Effector memory CD4-positive, alpha-beta T cell (primary cell): ENCODE measurements around the gene HS3ST5.

Experiments
- DNase-seq, 3 donors: peaks; one replicate each; pipeline ENCODE4 v3.0.0-alpha.2; 2020
- H3K27ac ChIP-seq: 2 replicates; pipeline ENCODE4 v1.7.0; 2013; ENCODE audit warnings: mild to moderate bottlenecking, low read length, moderate library complexity; ENCODE audit not compliant: insufficient read depth, poor library complexity, severe bottlenecking
- H3K27me3 ChIP-seq: replicated peaks from 2 replicates; pipeline ENCODE4 v1.7.0; 2013; ENCODE audit warnings: mild to moderate bottlenecking, low read length; ENCODE audit not compliant: insufficient read depth, control insufficient read depth, poor library complexity, severe bottlenecking
- H3K36me3 ChIP-seq: 2 replicates; pipeline ENCODE4 v1.7.0; 2013; ENCODE audit warnings: mild to moderate bottlenecking, low read length, moderate library complexity; ENCODE audit not compliant: control insufficient read depth, insufficient read depth
- H3K4me1 ChIP-seq: 2 replicates; pipeline ENCODE4 v1.7.0; 2013; ENCODE audit warnings: low read length, mild to moderate bottlenecking; ENCODE audit not compliant: control insufficient read depth, insufficient read depth, poor library complexity, severe bottlenecking
- H3K4me3 ChIP-seq: 2 replicates; pipeline ENCODE4 v1.7.0; 2013; ENCODE audit warnings: low read length, low read depth, mild to moderate bottlenecking; ENCODE audit not compliant: insufficient read depth, poor library complexity, severe bottlenecking
- H3K9me3 ChIP-seq: 2 replicates; pipeline ENCODE4 v1.7.0; 2013; ENCODE audit warnings: mild to moderate bottlenecking, low read length, moderate library complexity; ENCODE audit not compliant: control insufficient read depth

Gene HS3ST5

DNA sequence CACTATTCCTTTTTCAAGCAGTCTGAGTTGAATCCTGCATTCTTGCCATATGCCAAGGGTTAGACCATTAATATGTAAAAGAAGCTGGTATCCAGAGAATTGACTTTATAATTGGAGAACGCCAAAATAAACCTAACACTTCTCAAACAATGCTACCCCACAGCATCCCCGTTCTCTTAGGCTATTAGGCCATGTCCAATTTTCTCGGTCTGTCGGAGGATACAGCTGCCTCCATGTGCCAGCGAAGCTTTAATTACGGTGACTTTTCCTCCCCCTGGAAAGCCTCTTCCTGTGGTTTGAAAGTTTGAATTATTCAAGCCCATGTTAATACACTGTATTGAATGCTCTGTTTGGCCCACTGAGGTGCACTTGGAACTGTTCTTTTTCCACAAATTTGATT lies 60.5 kb downstream of the HS3ST5 start:
- H3K4me1 ChIP-seq, result no peaks in the 10 kb centered on the region
- H3K27me3 ChIP-seq, result no peaks in the 10 kb centered on the region
- H3K4me3 ChIP-seq, result no peak overlapping the region
- no peaks in the 10 kb centered on the region for H3K9me3 ChIP-seq
- H3K36me3 ChIP-seq, result no peaks in the 10 kb centered on the region
- H3K27ac ChIP-seq, result no peak overlapping the region
- no peak for DNase-seq

- Histone ChIP-seq H3K9me3 (no peaks in the 10 kb centered on the region), H3K27ac (no peak overlapping the region), H3K4me3 (no peak overlapping the region), H3K4me1 (no peaks in the 10 kb centered on the region), H3K27me3 (no peaks in the 10 kb centered on the region), H3K36me3 (no peaks in the 10 kb centered on the region)
- DNase-seq, result no peak
Measured at GRCh38 chr6:114281496-114281895, 61.3 kb downstream of the HS3ST5 start.

- Histone ChIP-seq H3K4me1 (no peaks in the 10 kb centered on the region), H3K9me3 (no peaks in the 10 kb centered on the region), H3K4me3 (no peak overlapping the region), H3K27ac (no peak overlapping the region), H3K36me3 (no peaks in the 10 kb centered on the region), H3K27me3 (no peaks in the 10 kb centered on the region)
- no peak for DNase-seq
Measured at GRCh38 chr6:114280239-114280982, 62.4 kb downstream of the HS3ST5 start.

DNA sequence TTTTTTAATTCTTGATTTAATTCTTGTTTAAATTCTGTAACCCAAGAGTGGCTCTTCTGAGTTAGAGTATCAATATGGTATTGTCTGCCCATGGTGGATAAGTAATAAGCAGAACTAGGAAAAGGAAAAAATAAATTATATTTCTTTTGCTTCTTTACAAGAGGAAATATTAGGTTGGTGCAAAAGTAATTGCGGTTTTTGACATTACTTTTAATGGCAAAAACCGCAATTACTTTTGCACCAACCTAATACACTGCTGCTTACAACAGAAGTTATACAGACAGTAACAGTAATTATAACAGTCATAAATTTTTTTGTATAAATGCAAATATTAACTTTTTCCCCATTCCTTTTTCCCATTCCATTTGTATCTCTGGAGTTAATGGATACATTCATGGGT lies 65.6 kb downstream of the HS3ST5 start:
- H3K9me3 ChIP-seq, result no peaks in the 10 kb centered on the region
- no peaks in the 10 kb centered on the region for H3K27me3 ChIP-seq
- no peak overlapping the region for H3K27ac ChIP-seq
- no peaks in the 10 kb centered on the region for H3K4me1 ChIP-seq
- H3K4me3 ChIP-seq, result no peak overlapping the region
- no peak for DNase-seq
- no peaks in the 10 kb centered on the region for H3K36me3 ChIP-seq

DNA sequence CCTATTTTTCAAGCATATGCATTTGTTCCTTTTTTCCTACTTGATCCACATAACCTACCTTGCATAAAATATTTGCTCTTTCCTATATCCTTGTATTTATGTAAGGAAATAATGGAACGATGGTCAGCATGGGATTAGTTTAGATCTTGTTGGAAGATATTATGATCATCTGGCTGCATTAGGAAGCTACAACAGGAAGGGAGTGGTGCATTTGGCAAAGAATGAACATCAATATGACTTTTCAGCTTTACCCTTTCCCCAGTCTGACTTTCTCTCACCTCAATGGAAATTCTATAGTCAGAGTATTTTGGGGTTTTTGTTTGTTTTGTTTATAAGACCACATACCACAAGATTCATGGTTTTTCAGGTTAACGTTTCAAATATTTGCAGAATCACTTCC lies 66.0 kb downstream of the HS3ST5 start:
- no peaks in the 10 kb centered on the region for H3K9me3 ChIP-seq
- DNase-seq, result no peak
- no peak overlapping the region for H3K4me3 ChIP-seq
- no peak overlapping the region for H3K27ac ChIP-seq
- no peaks in the 10 kb centered on the region for H3K4me1 ChIP-seq
- no peaks in the 10 kb centered on the region for H3K27me3 ChIP-seq
- no peaks in the 10 kb centered on the region for H3K36me3 ChIP-seq

DNA sequence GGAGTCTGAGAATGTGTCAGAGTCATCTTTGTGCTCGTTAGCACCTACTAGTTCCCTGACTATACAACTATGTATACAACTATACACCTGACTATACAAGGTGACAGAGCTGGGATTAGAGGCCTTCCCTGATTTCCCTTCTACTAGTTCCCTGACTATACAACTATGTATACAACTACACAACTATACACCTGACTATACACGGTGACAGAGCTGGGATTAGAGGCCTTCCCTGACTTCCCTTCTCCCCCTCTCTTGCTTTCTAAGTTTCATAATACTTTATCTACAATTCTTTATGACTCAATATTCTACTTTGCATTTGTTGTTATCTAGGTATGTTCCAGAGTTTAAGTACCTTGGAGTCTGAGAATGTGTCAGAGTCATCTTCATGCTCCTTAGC lies 68.0 kb downstream of the HS3ST5 start:
- no peak for DNase-seq

GRCh38 chr6:114272582-114272981 lies 70.2 kb downstream of the HS3ST5 start:
- no peaks in the 10 kb centered on the region for H3K27me3 ChIP-seq
- H3K9me3 ChIP-seq, result no peaks in the 10 kb centered on the region

More for the DNA sequence above, 68.0 kb downstream of the HS3ST5 start:
- Histone ChIP-seq H3K4me1 (no peaks in the 10 kb centered on the region), H3K27me3 (no peaks in the 10 kb centered on the region), H3K36me3 (no peaks in the 10 kb centered on the region), H3K9me3 (no peaks in the 10 kb centered on the region), H3K27ac (no peak overlapping the region), H3K4me3 (no peak overlapping the region)

GRCh38 chr6:114271405-114271804 lies 71.4 kb downstream of the HS3ST5 start:
- DNase-seq, result no peak
- H3K27me3 ChIP-seq, result no peaks in the 10 kb centered on the region
- H3K27ac ChIP-seq, result no peak overlapping the region
- H3K36me3 ChIP-seq, result no peaks in the 10 kb centered on the region
- no peaks in the 10 kb centered on the region for H3K9me3 ChIP-seq
- no peak overlapping the region for H3K4me3 ChIP-seq
- H3K4me1 ChIP-seq, result no peaks in the 10 kb centered on the region

More at GRCh38 chr6:114272582-114272981, 70.2 kb downstream of the HS3ST5 start:
- no peak for DNase-seq
- H3K36me3 ChIP-seq, result no peaks in the 10 kb centered on the region
- H3K27ac ChIP-seq, result no peak overlapping the region
- H3K4me3 ChIP-seq, result no peak overlapping the region
- no peaks in the 10 kb centered on the region for H3K4me1 ChIP-seq

- no peaks in the 10 kb centered on the region for H3K9me3 ChIP-seq
Measured at GRCh38 chr6:114267897-114268296, 74.9 kb downstream of the HS3ST5 start.

GRCh38 chr6:114260810-114261209 lies 82.0 kb downstream of the HS3ST5 start:
- no peaks in the 10 kb centered on the region for H3K4me1 ChIP-seq
- H3K36me3 ChIP-seq, result no peaks in the 10 kb centered on the region
- no peaks in the 10 kb centered on the region for H3K9me3 ChIP-seq
- H3K4me3 ChIP-seq, result no peak overlapping the region
- H3K27me3 ChIP-seq, result no peaks in the 10 kb centered on the region
- DNase-seq, result no peak
- H3K27ac ChIP-seq, result no peak overlapping the region

More at GRCh38 chr6:114267897-114268296, 74.9 kb downstream of the HS3ST5 start:
- Histone ChIP-seq H3K36me3 (no peaks in the 10 kb centered on the region), H3K27me3 (no peaks in the 10 kb centered on the region), H3K4me1 (no peaks in the 10 kb centered on the region), H3K27ac (no peak overlapping the region), H3K4me3 (no peak overlapping the region)
- DNase-seq, result no peak
